Natural killer cell treated with Interleukin-12 subunit alpha and Interleukin-12 subunit beta and Interleukin-15 and Interleukin-18, amount 100 ng/mL, for 72 hours (primary cell): ENCODE results near the gene PRDX6. TPM values are rescaled to one million over a fixed set of nuclear protein-coding genes. Genes with fewer than 3 reads are reported as not detected.
"Not testable (repeated sequence)": the region's sequence is repeated elsewhere in the genome, so short reads cannot be mapped to it uniquely, and the experiment has no call there.

Experiments
- ATAC-seq, 2 donors: fragments of 150-1000 bp; cut with Tn5 transposase in 1 of 2; sonication (Bioruptor Pico), chemical (Tn5 transposase) in 1 of 2; 2 replicates each; pipeline ENCODE4 v1.10.0; 2021
- DNase-seq: peaks from one replicate; pipeline ENCODE4 v3.0.0; 2022; ENCODE audit warnings: low spot score
- H3K27ac Mint-ChIP-seq, 2 donors: 1 replicate in 1 of 2; 2 replicates in 1 of 2; pipeline ENCODE4 v1.8.0; 2022; ENCODE audit warnings: mixed read lengths in 2 of 2, mild to moderate bottlenecking in 1 of 2, moderate library complexity in 1 of 2
- H3K27me3 Mint-ChIP-seq, 2 donors: 1 replicate in 1 of 2; 2 replicates in 1 of 2; pipeline ENCODE4 v1.8.0; 2022; ENCODE audit warnings: mixed read lengths in 2 of 2
- H3K36me3 Mint-ChIP-seq: one replicate; pipeline ENCODE4 v1.8.0; 2022; ENCODE audit warnings: mixed read lengths
- H3K4me1 Mint-ChIP-seq, 2 donors: 1 replicate in 1 of 2; 2 replicates in 1 of 2; pipeline ENCODE4 v1.8.0; 2022; ENCODE audit warnings: low read depth in 2 of 2, mixed read lengths in 2 of 2, mild to moderate bottlenecking in 1 of 2
- H3K4me3 Mint-ChIP-seq: one replicate; pipeline ENCODE4 v1.8.0; 2022; ENCODE audit warnings: mixed read lengths
- H3K9me3 Mint-ChIP-seq: 2 replicates; pipeline ENCODE4 v1.8.0; 2022; ENCODE audit warnings: mixed read lengths
- total RNA-seq, 2 donors: library from RNA; stranded (reverse); gene quantifications; one replicate each; pipeline ENCODE4 v1.2.3, GENCODE V29; 2022

Gene PRDX6
- total RNA-seq, 2 donors from 2014 or later, result 119 to 155 TPM

DNA sequence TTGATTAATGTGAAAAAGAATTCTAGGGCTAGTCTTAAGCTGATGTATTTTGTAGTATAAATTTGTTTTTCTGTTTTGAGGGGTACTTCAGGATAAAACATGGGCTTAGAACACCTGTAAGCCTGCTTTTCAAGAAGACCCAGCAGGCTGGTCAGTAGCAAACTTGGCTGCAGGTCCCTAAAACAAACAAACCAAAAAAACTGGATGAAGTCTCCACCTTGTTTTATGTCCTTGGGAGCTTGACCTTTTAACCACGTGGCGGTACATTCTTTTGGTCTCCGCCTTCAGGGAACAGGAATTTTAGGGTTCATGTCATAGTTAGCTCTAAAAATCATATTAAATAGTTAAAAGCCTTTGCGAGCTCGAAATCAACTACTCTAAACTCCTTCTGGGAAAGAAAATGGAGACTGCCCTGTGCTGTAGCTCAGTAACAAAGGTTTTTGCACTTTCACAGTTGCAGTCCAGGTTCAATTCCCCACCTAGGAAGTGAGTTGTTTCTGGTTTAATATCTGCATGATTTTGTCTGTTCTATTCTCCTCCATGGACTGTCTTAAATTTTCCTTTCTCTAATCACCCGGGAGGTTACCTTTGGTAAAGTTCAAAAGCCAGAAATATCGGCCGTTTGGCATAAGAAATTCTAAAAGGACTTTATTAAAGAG is 18.6 kb downstream of the PRDX6 start:
- H3K36me3 Mint-ChIP-seq, result peaks cover 4% of the 10 kb centered on the region
- H3K9me3 Mint-ChIP-seq, result peaks cover 3% of the 10 kb centered on the region
- DNase-seq (no peak), ATAC-seq (no peak)
- H3K4me1 Mint-ChIP-seq, result no peaks in the 10 kb centered on the region
- H3K27ac Mint-ChIP-seq, result no peak overlapping the region
- no peak overlapping the region for H3K4me3 Mint-ChIP-seq
- H3K27me3 Mint-ChIP-seq, result no peaks in the 10 kb centered on the region

- DNase-seq (no peak), ATAC-seq (no peak)
- H3K27me3 Mint-ChIP-seq, result no peaks in the 10 kb centered on the region
- no peaks in the 10 kb centered on the region for H3K4me1 Mint-ChIP-seq
- no peak overlapping the region for H3K4me3 Mint-ChIP-seq
- no peak overlapping the region for H3K27ac Mint-ChIP-seq
- peaks cover 4% of the 10 kb centered on the region for H3K36me3 Mint-ChIP-seq
- peaks cover 3% of the 10 kb centered on the region for H3K9me3 Mint-ChIP-seq
These were observed 19.7 kb downstream of the PRDX6 start for GRCh38 chr1:173496757-173497320.

GRCh38 chr1:173499729-173500128 is 22.6 kb downstream of the PRDX6 start:
- no peak for DNase-seq
- peaks cover 3% of the 10 kb centered on the region for H3K9me3 Mint-ChIP-seq

DNA sequence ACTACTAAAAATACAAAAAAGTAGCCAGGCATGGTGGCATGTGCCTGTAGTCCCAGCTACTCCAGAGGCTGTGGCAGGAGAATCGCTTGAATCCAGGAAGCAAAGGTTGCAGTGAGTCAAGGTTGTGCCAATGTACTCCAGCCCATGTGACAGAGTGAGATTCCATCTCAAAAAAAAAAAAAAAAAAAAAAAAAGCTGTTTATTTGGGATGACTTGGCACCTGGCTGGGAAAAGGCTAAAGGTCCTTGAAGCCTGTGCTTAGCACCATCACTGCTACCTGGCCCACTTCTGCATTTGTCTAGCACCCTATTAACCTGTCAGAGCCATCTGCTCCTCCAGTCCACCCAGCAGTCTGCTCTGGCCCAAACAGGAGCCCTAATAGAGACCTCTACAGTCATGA is 25.0 kb downstream of the PRDX6 start:
- no peak for ATAC-seq
- no peak overlapping the region for H3K4me3 Mint-ChIP-seq
- no peaks in the 10 kb centered on the region for H3K4me1 Mint-ChIP-seq
- no peaks in the 10 kb centered on the region for H3K36me3 Mint-ChIP-seq
- no peak overlapping the region for H3K27ac Mint-ChIP-seq
- no peak for DNase-seq
- peaks cover 0 to 7% of the 10 kb centered on the region in 2 donors for H3K27me3 Mint-ChIP-seq
- H3K9me3 Mint-ChIP-seq, result no peaks in the 10 kb centered on the region

More at GRCh38 chr1:173499729-173500128, 22.6 kb downstream of the PRDX6 start:
- Mint-ChIP-seq H3K36me3 (peaks cover 4% of the 10 kb centered on the region), H3K27ac (no peak overlapping the region), H3K27me3 (no peaks in the 10 kb centered on the region), H3K4me3 (no peak overlapping the region), H3K4me1 (no peaks in the 10 kb centered on the region)
- no peak for ATAC-seq

- Mint-ChIP-seq H3K27me3 (peaks cover 0 to 7% of the 10 kb centered on the region in 2 donors), H3K4me3 (no peak overlapping the region), H3K27ac (no peak overlapping the region), H3K4me1 (no peaks in the 10 kb centered on the region), H3K36me3 (no peaks in the 10 kb centered on the region), H3K9me3 (no peaks in the 10 kb centered on the region)
- no peak for ATAC-seq
- DNase-seq, result no peak
These were observed 26.3 kb downstream of the PRDX6 start for GRCh38 chr1:173503391-173503790.

DNA sequence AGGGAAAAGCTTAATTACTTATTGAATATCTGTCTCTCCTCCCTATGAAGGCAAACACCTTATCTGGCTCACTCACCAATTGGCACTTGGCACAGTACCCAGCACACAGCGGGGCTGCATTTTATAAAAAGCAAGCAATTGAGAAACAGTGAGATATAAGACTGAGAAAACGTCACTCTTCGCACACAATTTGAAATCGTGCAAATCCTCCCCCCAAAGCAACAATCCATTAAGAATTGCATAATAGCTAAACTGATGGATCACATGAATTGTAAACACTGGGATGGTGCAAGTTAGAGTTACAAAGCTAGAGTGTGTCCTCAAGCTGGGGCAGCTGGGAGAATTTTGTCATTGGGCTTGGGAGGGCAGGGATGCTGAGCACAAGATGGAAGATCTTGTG is 27.1 kb downstream of the PRDX6 start:
- H3K4me1 Mint-ChIP-seq, result no peaks in the 10 kb centered on the region
- no peaks in the 10 kb centered on the region for H3K36me3 Mint-ChIP-seq
- H3K4me3 Mint-ChIP-seq, result no peak overlapping the region
- no peaks in the 10 kb centered on the region for H3K9me3 Mint-ChIP-seq
- no peak for ATAC-seq
- DNase-seq, result no peak
- no peak overlapping the region for H3K27ac Mint-ChIP-seq
- peaks cover 0 to 10% of the 10 kb centered on the region in 2 donors for H3K27me3 Mint-ChIP-seq

DNA sequence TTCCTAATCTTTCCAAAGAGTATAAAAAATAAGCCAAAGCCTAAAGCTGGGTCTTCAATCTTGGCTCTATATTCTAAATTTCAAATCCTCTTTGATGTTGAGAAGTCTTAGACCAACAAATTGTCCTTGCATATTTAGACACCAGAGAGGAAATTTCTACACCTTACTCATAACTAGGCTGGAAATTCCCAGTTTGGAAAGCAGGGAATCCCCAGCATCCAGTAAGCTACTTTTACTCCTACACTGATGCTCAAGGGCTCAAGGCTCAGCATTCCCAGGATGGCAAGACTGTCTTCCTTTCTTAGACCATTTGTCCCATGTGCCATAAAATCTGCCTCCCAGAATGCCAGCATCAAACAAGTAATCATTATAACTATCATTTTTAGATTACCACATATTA is 28.3 kb downstream of the PRDX6 start:
- Mint-ChIP-seq H3K27ac (no peak overlapping the region), H3K36me3 (no peaks in the 10 kb centered on the region), H3K4me1 (no peaks in the 10 kb centered on the region), H3K4me3 (no peak overlapping the region), H3K27me3 (peaks cover 0 to 10% of the 10 kb centered on the region in 2 donors), H3K9me3 (no peaks in the 10 kb centered on the region)
- ATAC-seq (no peak), DNase-seq (no peak)

GRCh38 chr1:173506437-173506836 is 29.3 kb downstream of the PRDX6 start:
- no peak overlapping the region for H3K27ac Mint-ChIP-seq
- no peak for DNase-seq
- no peak overlapping the region for H3K4me3 Mint-ChIP-seq
- no peak for ATAC-seq
- no peaks in the 10 kb centered on the region for H3K4me1 Mint-ChIP-seq
- H3K36me3 Mint-ChIP-seq, result no peaks in the 10 kb centered on the region
- no peaks in the 10 kb centered on the region for H3K9me3 Mint-ChIP-seq
- peaks cover 0 to 10% of the 10 kb centered on the region in 2 donors for H3K27me3 Mint-ChIP-seq

DNA sequence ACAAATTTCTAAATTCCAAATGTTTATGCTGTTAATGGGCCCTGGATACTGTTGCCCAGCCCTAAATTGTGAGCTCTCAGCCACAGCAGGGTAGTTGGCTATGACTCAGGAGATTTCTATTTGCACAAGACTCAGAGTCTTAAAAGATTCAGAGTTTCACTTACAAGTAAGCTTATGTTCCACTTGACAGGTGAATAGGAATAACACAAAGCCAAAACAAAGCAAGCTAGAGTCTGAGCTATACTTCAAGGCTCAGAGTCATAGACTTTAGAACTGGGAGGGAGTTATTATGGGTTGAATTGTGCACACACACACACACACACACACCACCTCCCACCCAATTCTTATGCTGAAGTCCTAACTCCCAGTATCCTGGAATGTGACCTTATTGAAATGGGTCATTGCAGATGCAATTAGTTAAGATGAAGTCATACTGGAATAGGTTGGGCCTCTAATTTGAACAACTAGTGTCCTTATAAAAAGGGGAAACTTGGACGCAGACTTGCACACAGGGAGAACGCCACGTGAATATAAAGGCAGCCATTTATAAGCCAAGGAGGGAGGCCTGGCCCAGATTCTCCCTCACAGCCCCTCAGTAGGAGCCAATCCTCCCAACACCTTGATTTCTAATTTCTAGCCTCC is 30.2 kb downstream of the PRDX6 start:
- Mint-ChIP-seq H3K9me3 (no peaks in the 10 kb centered on the region), H3K27ac (no peak overlapping the region), H3K27me3 (peaks cover 0 to 12% of the 10 kb centered on the region in 2 donors), H3K4me3 (no peak overlapping the region), H3K36me3 (no peaks in the 10 kb centered on the region), H3K4me1 (no peaks in the 10 kb centered on the region)
- DNase-seq (no peak), ATAC-seq (no peak)

DNA sequence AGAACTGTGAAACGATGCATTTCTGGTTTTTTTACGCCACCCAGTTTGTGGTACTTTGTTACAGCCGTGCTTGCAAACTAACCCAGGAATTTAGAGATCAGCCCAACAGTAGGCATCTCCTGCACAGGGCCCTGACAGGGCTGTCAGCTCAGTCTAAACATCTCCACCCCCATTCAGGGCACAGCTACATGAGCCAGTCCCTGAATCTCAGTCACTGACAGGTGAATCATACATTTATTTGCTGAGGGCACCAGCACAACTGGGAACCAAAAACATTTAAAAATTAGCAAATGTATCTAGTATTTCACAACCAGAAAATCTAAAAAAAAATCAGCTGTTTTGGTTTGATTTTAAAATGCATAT is 30.7 kb downstream of the PRDX6 start:
- DNase-seq (no peak), ATAC-seq (no peak)
- no peak overlapping the region for H3K27ac Mint-ChIP-seq
- no peaks in the 10 kb centered on the region for H3K36me3 Mint-ChIP-seq
- H3K9me3 Mint-ChIP-seq, result no peaks in the 10 kb centered on the region
- no peaks in the 10 kb centered on the region for H3K4me1 Mint-ChIP-seq
- peaks cover 0 to 12% of the 10 kb centered on the region in 2 donors for H3K27me3 Mint-ChIP-seq
- no peak overlapping the region for H3K4me3 Mint-ChIP-seq

DNA sequence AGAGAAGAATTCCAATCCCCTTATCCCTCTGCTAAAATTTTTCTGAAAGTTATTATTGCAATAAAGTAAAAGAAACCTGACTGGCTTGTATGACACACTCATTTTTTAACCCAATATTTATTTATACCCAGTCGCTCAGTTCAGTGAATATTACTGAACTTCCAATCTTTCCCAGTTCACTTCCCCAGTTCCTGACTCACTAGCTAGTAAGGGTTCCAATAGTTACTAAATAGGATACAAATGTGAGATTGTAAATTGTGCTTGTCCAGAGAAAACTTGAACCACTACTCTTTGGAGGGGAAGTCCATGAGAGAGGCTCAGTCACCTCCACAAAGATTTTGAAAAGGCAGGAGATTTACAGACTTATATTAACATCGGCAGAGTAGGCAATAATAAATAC is 31.4 kb downstream of the PRDX6 start:
- Mint-ChIP-seq H3K36me3 (peaks cover 3% of the 10 kb centered on the region), H3K4me3 (no peak overlapping the region), H3K27ac (no peak overlapping the region), H3K4me1 (no peaks in the 10 kb centered on the region), H3K9me3 (peaks cover under 1% of the 10 kb centered on the region), H3K27me3 (peaks cover 3 to 14% of the 10 kb centered on the region in 2 donors)
- ATAC-seq (no peak), DNase-seq (no peak)

- Mint-ChIP-seq H3K4me3 (no peak overlapping the region), H3K4me1 (no peaks in the 10 kb centered on the region), H3K27me3 (peaks cover 7 to 22% of the 10 kb centered on the region in 2 donors), H3K9me3 (peaks cover 9% of the 10 kb centered on the region), H3K36me3 (peaks cover 13% of the 10 kb centered on the region), H3K27ac (no peak overlapping the region)
- ATAC-seq (no peak), DNase-seq (no peak)
These were observed 32.7 kb downstream of the PRDX6 start for GRCh38 chr1:173509797-173510196.

GRCh38 chr1:173514503-173514902 is 37.4 kb downstream of the PRDX6 start:
- H3K9me3 Mint-ChIP-seq, H3K4me1 Mint-ChIP-seq, ATAC-seq, H3K4me3 Mint-ChIP-seq, DNase-seq, H3K27ac Mint-ChIP-seq: not testable (repeated sequence)
- Mint-ChIP-seq H3K27me3 (peaks cover 12 to 20% of the 10 kb centered on the region in 2 donors), H3K36me3 (peaks cover 13% of the 10 kb centered on the region)

- Mint-ChIP-seq H3K4me3 (no peak overlapping the region), H3K9me3 (no peaks in the 10 kb centered on the region), H3K27me3 (no peaks in the 10 kb centered on the region), H3K36me3 (no peaks in the 10 kb centered on the region), H3K27ac (no peak overlapping the region), H3K4me1 (no peaks in the 10 kb centered on the region)
- ATAC-seq (no peak), DNase-seq (no peak)
These were observed 43.7 kb downstream of the PRDX6 start for GRCh38 chr1:173520799-173521198.
